ENCODE data around the gene PIK3C2G.

DNA sequence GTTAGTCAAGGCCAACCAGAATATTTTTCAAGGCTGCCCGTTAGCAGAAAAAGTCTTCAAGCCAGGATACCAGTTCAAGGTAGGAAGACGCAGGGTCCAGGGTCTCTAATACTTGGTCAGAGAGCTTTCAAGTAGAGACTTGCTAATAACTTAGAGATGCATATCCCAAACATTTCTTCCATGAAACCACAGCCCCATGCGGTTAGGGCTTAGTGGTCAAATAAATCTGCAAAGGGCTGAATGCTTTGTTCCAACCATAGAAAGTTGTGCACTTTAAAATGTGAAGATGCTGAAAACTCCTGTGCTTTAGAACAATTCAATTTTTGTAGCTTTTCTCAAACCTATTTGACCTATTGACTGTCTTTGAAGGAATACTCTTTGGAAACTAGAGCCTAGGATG, 208.9 kb downstream of the PIK3C2G start:
- TF ChIP-seq SMARCE1 (IDR thresholded peaks at IDR 0.05; ENCODE audit: borderline replicate concordance) (no peak), EZH2 (conservative IDR thresholded peaks at IDR 0.05; ENCODE audit: low read depth, low read length) (no peak), MXD4 (CRISPR knock-in tag; IDR thresholded peaks at IDR 0.05) (no peak)
- TF ChIP-seq, protein P1, sequence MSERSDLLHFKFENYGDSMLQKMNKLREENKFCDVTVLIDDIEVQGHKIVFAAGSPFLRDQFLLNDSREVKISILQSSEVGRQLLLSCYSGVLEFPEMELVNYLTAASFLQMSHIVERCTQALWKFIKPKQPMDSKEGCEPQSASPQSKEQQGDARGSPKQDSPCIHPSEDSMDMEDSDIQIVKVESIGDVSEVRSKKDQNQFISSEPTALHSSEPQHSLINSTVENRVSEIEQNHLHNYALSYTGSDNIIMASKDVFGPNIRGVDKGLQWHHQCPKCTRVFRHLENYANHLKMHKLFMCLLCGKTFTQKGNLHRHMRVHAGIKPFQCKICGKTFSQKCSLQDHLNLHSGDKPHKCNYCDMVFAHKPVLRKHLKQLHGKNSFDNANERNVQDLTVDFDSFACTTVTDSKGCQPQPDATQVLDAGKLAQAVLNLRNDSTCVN (CRISPR knock-in tag; IDR thresholded peaks at IDR 0.05; ENCODE audit: borderline replicate concordance), result no peak
